Stimulated activated CD8-positive, alpha-beta memory T cell treated with anti-CD3 and anti-CD28 coated beads, Interleukin-4, amount 100 ng/mL, for 48 hours (primary cell): ENCODE results near the gene LASP1NB.
A peak's percentile ranks its signal among the peaks of the same experiment; 100 is the strongest.
"Not testable (repeated sequence)": the region's sequence is repeated elsewhere in the genome, so short reads cannot be mapped to it uniquely, and the experiment has no call there.

Experiments
- DNase-seq: peaks from one replicate; pipeline ENCODE4 v3.0.0-alpha.2; 2020

LASP1NB gene

DNA sequence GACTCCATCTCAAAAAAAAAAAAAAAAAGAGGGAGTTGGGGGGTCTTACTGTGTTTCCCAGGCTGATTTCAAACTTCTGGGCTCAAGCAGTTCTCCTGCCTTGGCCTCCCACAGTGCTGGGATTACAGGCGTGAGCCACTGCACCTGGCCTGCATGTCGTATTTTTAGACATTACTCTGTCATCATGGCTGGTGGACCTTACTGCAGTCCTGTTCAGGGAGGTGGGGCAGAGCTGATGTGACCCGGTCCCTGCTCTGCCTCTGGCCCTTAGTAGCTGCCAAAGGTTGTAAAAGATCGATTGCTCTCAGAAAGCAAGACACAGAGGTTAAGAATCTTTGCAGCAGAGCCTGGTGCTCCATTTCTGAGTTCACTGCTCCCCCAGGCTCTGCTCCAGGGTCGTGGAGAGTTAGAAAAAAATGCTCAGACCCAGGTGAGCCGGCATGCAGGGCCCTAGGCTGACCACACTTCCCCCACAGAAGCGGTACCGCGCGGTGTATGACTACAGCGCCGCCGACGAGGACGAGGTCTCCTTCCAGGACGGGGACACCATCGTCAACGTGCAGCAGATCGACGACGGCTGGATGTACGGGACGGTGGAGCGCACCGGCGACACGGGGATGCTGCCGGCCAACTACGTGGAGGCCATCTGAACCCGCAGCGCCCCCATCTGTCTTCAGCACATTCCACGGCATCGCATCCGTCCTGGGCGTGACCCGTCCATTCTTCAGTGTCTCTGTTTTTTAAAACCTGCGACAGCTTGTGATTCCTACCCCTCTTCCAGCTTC, 7.1 kb upstream of the LASP1NB start:
- DNase-seq: peak; percentile 23

DNA sequence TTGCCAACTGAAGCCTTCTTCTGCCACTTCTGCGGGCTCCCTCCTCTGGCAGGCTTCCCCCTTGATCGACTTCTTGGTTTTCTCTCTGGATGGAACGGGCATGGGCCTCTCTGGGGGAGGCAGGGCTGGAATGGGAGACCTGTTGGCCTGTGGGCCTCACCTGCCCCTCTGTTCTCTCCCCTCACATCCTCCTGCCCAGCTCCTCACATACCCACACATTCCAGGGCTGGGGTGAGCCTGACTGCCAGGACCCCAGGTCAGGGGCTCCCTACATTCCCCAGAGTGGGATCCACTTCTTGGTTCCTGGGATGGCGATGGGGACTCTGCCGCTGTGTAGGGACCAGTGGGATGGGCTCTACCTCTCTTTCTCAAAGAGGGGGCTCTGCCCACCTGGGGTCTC, 6.5 kb upstream of the LASP1NB start:
- DNase-seq: peak; percentile 10

DNA sequence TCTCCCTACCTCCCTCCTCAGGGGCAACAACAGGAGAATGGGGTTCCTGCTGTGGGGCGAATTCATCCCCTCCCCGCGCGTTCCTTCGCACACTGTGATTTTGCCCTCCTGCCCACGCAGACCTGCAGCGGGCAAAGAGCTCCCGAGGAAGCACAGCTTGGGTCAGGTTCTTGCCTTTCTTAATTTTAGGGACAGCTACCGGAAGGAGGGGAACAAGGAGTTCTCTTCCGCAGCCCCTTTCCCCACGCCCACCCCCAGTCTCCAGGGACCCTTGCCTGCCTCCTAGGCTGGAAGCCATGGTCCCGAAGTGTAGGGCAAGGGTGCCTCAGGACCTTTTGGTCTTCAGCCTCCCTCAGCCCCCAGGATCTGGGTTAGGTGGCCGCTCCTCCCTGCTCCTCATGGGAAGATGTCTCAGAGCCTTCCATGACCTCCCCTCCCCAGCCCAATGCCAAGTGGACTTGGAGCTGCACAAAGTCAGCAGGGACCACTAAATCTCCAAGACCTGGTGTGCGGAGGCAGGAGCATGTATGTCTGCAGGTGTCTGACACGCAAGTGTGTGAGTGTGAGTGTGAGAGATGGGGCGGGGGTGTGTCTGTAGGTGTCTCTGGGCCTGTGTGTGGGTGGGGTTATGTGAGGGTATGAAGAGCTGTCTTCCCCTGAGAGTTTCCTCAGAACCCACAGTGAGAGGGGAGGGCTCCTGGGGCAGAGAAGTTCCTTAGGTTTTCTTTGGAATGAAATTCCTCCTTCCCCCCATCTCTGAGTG, 5.9 kb upstream of the LASP1NB start:
- DNase-seq: peak; percentile 19

DNA sequence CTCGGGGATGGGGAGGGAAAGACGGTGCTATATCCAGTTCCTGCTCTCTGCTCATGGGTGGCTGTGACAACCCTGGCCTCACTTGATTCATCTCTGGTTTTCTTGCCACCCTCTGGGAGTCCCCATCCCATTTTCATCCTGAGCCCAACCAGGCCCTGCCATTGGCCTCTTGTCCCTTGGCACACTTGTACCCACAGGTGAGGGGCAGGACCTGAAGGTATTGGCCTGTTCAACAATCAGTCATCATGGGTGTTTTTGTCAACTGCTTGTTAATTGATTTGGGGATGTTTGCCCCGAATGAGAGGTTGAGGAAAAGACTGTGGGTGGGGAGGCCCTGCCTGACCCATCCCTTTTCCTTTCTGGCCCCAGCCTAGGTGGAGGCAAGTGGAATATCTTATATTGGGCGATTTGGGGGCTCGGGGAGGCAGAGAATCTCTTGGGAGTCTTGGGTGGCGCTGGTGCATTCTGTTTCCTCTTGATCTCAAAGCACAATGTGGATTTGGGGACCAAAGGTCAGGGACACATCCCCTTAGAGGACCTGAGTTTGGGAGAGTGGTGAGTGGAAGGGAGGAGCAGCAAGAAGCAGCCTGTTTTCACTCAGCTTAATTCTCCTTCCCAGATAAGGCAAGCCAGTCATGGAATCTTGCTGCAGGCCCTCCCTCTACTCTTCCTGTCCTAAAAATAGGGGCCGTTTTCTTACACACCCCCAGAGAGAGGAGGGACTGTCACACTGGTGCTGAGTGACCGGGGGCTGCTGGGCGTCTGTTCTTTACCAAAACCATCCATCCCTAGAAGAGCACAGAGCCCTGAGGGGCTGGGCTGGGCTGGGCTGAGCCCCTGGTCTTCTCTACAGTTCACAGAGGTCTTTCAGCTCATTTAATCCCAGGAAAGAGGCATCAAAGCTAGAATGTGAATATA, 4.8 kb upstream of the LASP1NB start:
- DNase-seq: peak; percentile 18

DNA sequence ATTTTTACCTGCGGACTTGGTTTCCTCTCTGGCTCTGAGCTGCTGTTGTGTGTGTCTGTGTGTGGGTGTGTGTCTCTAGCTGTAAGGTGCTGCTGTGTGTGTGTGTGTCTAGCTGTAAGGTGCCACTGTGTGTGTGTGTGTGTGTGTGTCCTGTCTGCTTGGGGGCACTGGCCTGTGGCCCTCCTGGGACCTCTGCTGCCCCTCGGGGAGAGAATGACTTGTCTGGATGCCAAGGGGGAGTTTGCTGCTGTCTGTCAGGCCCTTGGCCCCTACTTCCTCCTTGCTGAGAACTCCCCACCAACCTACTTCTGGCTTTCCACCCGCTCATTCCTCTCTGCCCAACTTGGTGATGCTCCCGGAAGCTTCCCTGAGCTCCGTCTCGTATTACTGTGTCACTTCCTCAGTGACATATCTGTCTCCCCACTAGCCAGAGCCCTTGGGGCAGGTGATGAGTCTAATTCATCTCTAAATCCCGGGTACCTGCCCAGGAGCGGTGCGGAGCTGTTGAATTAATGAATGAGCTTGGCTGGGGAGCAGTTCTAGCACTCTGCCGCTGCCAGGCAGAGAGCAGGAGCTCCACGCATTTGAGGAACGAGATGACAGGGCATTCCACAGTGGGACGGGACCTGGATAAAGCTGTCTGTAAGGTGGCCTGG, 3.5 kb upstream of the LASP1NB start:
- peak; percentile 23 for DNase-seq

DNA sequence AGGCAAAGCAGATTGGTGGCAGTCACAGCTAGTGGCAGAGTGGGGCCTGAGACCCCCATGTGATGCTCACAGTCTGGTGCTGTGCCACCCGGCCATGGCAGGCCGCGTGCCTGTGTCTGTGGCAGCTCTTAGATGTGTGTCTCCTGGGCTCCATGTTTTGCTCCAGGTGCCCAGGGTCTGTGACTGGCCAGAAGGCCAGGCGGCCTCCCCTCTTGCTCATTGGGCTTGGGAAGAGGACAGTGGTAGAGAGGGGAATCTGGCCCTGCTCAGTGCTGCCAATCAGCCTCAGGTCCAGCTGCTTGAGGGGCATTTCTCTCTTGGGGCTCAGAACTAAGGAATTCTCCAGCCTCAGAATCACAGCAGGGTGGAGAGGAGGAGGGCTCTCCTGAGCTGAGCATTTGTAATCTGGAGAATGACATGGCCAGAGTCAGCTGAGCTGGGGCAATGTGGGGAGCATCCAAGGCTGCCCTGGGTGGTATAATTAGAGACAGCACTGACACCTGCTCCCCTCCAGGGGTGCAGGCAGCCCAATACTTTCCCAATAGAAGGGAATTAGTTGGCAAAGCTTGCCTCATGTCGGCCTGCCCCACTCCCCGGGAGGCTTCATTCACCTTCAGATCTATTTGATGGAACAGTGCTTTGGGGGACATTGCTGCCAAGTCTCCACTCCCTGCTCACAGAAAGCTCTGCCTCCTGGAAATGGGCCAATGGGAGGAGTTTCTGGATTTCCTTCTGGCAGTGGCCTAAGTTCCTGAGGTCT, 2.7 kb upstream of the LASP1NB start:
- DNase-seq: peak; percentile 24

DNA sequence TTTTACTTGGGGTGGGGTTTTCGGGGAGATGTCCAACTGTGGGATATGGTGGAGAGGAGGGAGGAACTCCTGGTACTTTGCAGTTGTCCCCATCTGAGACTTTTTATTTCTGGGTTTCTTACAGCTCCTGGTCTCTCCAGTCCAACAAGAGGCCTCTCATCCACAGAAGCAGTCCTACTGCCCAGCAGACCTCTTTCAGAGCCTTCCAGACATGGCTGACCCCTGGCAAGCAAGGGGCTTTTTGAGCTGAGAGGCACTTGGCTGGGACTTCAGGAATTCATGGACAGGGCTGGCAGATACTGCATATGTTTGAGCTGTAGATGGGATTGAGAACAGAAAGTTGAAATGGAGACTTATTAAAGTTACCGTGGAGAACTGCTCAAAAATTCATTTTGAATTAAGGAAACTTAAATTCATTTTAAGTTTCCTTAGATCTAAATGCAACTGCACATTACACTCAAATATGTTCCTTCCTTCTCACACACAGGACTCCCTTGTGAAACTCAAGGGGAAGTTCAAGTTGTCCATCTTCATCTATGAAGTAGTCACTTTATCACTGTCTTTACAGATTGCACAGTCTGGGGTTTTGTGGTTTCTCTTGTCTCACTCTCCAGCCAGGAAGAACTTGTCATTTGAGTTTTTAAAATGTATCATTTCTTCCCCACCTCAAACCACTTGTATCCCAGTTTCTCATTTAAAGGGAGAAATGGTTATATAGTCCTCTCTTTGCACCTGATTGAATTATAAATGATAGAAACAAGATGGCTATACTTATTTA, 1.1 kb downstream of the LASP1NB start:
- peak; percentile 23 for DNase-seq

DNA sequence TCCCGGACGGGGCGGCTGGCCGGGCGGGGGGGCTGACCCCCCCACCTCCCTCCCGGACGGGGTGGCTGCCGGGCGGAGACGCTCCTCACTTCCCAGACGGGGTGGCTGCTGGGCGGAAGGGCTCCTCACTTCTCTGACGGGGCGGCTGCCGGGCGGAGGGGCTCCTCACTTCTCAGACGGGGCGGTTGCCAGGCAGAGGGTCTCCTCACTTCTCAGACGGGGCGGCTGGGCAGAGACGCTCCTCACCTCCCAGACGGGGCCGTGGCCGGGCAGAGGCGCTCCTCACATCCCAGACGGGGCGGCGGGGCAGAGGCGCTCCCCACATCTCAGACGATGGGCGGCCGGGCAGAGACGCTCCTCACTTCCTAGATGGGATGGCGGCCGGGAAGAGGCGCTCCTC, 5.4 kb downstream of the LASP1NB start:
- DNase-seq: not testable (repeated sequence)

DNA sequence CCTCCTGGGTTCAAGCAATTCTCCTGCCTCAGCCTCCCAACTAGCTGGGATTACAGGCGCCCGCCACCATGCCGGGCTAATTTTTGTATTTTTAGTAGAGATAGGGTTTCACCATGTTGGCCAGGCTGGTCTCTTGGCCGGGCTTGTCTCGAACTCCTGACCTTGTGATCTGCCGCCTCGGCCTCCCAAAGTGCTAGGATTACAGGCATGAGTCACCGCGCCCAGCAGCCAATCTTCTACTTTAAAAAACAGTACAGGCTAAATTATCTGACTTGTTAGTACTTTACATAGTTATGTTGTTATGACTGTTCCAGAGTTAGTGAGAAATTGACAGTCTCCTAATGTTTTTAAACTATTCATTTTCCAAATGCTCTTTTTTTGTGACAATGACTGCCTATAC, 8.5 kb downstream of the LASP1NB start:
- not testable (repeated sequence) for DNase-seq

DNA sequence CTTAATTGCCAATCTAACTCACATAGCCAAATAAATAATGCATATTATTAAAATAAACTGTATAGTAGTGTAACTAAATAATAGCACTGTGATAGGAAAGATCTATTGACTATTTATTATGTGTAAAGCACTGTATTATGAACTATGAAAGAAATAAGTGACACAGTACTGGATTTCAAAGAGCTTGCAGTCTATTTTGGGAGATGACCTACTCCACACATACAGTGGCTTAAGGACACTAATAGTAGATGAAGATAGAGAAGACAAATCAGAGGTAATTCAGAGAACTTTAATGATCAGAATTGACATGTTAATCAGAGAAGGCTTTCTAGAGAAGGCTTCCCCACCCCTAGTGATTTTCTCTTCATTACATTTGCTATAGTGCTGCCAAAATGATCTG, 14.6 kb downstream of the LASP1NB start:
- no peak for DNase-seq

DNA sequence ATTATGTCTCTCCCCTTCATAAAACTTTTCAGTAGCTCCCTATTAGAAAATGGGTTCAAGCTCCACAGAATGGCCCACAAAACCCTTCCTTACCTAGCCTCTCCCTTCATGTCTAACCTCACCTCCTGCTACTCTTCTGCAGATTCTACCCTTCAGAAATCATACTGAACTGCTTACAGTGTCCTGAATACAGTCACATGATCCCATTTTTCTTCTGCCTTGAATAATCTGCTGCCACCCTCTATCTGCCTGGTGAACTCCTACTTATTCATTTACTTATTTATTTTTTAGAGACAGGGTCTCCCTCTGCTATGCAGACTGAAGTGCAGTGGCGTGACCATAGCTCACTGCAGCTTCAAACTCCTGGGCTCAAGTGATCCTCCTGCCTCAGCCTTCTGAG, 15.0 kb downstream of the LASP1NB start:
- no peak for DNase-seq

DNA sequence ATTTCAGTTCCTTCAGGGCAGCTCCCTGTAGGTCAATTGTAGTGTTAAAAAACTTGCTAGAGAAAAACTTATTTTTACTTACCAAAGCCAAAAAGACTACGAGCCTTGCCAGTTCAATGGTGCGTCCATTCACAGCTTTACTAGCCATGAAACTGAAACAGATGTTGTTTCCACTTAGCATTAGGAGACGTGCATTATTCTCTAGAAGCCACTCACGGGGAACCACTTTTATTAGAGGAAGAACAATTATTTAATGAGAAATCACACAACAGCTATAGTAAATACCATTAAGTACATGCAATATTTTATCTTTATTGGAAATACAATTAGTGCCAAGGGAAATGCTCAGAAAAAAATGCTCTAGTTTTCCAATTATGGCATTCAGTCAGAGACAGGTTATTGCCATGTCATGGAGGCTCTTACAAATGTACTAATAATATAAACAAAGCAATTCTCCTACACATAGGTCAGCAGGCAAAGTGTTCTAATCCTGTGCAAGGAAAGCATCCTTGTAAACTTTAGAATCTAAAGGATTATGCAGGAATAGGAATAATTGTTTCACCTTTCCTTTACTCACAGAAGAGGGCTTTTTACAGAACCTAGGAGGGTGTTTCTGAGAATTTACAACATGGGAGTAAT, 17.4 kb downstream of the LASP1NB start:
- no peak for DNase-seq

DNA sequence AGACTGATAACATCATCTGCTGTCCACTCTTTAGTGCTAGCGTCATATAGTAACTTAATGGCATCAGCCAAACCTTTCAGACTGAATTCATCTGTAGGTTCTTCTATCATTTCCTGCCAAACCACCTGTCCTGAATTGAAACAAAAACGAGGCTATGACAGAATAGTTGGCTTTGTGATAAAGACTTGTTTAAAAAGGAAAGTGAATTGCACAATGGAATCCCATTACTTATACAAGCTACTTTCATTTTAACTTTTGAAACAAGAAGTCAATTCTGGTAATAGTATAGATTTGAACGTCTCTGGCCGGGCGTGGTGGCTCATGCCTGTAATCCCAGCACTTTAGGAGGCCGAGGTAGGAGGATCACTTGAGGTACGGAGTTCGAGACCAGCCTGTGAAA, 18.2 kb downstream of the LASP1NB start:
- DNase-seq: peak; percentile 55

DNA sequence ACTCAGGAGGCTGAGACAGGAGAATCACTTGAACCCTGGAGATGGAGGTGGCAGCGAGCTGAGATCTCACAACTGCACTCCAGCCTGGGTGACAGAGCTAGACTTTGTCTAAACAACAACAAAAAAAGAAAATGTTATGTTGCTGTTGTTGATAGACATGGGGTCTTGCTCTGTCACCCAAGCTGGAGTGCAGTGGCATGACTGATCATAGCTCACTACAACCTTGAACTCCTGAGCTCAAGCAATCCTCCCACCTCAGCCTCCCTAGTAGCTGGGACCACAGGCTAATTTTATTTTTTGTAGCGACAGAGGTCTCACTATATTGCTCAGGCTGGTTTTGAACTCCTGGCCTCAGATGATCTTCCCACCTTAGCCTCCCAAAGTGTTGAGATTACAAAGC, 21.8 kb downstream of the LASP1NB start:
- DNase-seq: no peak

DNA sequence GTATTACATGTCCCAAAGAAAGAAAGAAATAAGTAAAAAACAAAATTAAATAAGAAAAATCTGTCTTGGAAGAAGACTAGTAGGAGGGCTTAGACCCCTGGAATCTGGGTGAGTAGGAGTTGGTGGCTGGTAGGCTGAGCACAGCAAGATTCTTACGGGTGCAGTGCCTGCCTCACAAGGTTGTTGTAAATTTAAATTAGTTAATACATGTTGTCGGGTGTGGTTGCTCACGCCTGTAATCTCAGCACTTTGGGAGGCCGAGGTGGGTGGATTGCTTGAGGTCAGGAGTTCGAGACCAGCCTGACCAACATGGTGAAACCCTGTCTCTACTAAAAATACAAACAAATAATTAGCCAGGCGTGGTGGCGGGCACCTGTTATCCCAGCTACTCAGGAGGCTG, 28.4 kb downstream of the LASP1NB start:
- not testable (repeated sequence) for DNase-seq

DNA sequence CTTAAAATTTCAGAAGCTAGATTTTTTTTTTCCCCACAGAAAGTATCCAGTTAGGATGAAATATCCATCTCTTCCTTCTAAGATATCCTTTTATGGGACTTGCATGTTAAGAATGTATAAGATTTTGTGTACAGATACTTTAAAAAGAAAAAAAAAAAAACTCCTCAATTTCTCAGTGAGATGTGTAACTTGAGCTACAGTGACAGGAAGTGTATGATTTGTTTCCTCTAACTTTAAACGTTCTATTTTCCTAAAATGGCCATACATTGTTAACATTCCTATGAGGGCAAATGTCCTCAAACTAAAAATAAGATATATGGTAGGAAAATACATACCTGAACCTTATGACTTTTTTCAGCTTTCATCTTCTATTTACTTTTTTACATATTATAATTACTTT, 32.9 kb downstream of the LASP1NB start:
- DNase-seq: no peak

DNA sequence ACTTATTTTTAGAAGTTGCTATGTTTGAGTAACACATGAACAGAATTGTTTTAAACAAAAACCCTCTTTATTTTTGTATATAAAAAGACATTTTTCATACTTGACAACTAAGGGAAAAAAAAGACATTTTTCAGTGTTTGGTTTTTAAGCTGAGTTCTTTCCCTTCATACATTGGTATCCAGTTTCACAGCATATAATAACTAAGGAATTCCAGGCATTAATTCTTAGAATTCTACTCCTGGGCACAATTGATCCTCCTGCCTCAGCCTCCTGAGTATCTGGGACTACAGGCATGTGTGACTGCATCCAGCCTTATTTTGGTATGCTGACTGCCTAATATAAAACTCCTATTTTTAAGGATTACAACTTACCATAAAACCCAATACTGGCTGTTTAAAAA, 33.3 kb downstream of the LASP1NB start:
- no peak for DNase-seq

DNA sequence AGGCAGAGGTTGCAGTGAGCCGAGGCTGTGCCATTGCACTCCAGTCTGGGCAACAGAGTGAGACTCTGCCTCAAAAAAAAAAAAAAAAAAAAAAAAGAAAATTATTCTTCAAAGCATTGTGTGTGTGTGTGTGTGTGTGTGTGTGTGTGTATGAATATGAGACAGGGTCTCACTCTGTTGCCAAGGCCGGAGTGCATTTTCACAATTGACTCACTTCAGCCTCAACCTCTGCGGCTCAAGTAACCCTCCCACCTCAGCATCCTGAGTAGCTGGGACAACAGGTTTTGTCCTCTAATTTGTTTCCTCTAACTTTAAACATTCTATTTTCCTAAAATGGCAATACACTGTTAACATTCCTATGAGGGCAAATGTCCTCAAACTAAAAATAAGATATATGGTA, 34.1 kb downstream of the LASP1NB start:
- no peak for DNase-seq

DNA sequence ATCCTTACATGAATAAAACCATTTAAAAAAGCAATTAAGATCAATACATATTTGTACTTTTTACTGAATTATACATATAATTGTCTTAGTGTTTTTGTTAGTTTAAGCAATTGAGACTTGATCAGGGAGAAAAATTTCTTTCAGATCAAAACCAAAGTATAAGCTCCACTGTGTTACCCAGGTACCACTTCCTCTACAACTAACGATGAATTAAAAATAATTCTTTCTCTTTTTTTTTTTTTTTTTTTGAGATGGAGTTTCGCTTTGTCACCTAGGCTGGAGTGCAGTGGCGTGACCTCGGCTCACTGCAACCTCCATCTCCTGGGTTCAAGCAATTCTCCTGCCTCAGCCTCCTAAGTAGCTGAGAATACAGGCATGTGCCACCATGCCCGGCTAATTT, 35.0 kb downstream of the LASP1NB start:
- no peak for DNase-seq

DNA sequence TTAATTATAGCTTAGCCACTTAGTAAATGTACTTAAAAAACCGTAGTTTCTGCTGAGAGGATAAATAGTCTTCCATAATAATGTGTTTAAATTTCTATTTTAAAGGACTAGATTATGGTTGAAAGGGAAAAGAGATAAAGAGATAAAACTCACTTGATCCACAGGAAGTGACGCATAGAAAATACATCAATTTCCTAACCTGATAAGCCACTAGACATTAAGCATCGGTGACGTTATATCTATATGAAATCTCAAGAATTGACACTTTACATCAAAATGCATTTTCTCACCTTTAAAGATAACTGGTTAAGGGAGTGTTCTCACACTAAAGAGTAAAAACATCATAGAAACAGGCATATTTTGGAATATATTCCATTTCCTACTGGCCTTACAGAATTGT, 36.0 kb downstream of the LASP1NB start:
- no peak for DNase-seq

DNA sequence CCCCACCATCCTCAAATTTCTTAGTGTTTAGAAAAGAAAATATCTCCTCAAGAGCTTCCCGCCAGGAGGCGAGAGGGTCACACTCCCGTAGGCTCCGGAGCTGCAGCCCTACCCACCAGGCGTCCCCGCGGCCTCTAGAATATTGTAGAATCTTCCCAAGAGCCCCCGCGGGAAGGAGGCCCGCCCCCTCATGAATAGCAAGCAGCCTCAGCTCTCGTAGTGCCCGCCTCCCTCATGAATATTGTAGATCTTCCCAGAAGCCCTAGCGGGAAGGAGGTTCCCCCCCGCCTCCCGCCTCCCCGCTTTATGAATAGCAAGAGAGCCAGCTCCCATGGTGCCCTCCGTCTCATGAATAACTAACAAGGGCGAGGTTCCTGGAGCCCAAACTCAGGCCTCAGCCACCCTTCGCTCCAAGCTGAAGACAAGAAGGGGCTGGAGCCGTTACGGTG, 41.9 kb downstream of the LASP1NB start, which contains the start of gene FBXO47:
Gene FBXO47 (minus strand): TSS at position 114 of the 449 bp plus-strand sequence. CDS start 4,378 bp downstream, outside the sequence.
- DNase-seq: peak; percentile 85
